BE2C (cell line): ENCODE data around the gene PPP2R2B.
A peak's percentile ranks its signal among the peaks of the same experiment; 100 is the strongest.

ENCODE experiments used
- DNase-seq: peaks from one replicate; pipeline ENCODE4 v3.0.0-alpha.2; 2020
- H3K27me3 ChIP-seq: fragments of 250-450 bp; sonication (Bioruptor Pico); 2 replicates; pipeline ENCODE4 v1.5.1; 2020; ENCODE audit warnings: mild to moderate bottlenecking
- H3K36me3 ChIP-seq: fragments of 250-450 bp; sonication (Bioruptor Pico); 2 replicates; pipeline ENCODE4 v1.5.1; 2020; ENCODE audit warnings: mild to moderate bottlenecking
- H3K4me1 ChIP-seq: fragments of 250-450 bp; sonication (Bioruptor Pico); 2 replicates; pipeline ENCODE4 v1.5.1; 2020
- H3K4me3 ChIP-seq: 2 replicates; pipeline ENCODE4 v1.5.1; 2011; ENCODE audit warnings: low read depth, low read length
- H3K9me3 ChIP-seq: fragments of 250-450 bp; sonication (Bioruptor Pico); 2 replicates; pipeline ENCODE4 v1.5.1; 2020
- TF ChIP-seq, protein P1 (sequence below): IDR thresholded peaks from 2 replicates; pipeline ENCODE4 v1.5.1; 2012; ENCODE audit warnings: mild to moderate bottlenecking, low read depth, low read length

The PPP2R2B gene

DNA sequence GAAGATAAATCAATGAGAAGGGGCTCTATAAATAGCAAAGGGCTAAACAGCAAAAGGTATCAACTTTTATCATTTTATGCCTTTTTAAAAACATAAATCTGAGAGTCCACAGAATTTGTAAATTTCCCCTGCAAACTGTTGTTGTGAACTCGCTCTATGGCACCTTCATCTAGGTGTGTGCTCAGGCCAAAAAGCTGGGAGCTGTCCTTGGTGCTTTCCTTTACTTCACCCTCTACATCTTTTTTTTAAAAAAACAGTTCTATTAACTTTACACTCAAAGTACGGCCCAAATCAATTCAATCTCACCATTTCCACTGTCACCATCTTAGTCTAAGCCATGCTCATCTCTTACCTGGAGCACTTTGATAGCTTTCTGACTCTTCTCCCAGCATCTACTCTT is 254.4 kb downstream of the PPP2R2B start:
- peaks cover 16% of the 10 kb centered on the region for H3K4me1 ChIP-seq
- TF ChIP-seq, protein P1, sequence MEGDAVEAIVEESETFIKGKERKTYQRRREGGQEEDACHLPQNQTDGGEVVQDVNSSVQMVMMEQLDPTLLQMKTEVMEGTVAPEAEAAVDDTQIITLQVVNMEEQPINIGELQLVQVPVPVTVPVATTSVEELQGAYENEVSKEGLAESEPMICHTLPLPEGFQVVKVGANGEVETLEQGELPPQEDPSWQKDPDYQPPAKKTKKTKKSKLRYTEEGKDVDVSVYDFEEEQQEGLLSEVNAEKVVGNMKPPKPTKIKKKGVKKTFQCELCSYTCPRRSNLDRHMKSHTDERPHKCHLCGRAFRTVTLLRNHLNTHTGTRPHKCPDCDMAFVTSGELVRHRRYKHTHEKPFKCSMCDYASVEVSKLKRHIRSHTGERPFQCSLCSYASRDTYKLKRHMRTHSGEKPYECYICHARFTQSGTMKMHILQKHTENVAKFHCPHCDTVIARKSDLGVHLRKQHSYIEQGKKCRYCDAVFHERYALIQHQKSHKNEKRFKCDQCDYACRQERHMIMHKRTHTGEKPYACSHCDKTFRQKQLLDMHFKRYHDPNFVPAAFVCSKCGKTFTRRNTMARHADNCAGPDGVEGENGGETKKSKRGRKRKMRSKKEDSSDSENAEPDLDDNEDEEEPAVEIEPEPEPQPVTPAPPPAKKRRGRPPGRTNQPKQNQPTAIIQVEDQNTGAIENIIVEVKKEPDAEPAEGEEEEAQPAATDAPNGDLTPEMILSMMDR: no peak
- no peaks in the 10 kb centered on the region for H3K36me3 ChIP-seq
- no peaks in the 10 kb centered on the region for H3K27me3 ChIP-seq
- no peaks in the 10 kb centered on the region for H3K9me3 ChIP-seq
- no peak overlapping the region for H3K4me3 ChIP-seq
- DNase-seq: no peak

DNA sequence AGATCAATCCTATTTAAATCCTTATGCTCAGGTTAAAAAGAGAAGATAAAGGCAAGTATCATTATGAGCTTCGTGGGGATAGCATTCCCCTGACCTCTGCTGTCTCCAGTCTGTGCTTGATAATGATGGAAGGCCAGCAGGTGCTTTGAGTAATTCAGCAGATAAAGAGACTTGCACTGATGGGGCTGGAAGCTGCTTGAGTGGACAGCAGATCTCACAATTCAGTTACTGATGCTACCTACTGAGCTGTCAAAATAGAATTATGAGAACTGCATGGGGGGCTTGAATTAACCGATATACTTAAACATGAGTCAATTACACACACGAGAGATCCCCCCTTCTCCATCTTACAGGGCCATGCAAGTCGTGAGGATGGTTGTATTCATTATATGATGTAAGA is 254.9 kb downstream of the PPP2R2B start:
- H3K9me3 ChIP-seq: no peaks in the 10 kb centered on the region
- H3K36me3 ChIP-seq: no peaks in the 10 kb centered on the region
- no peaks in the 10 kb centered on the region for H3K27me3 ChIP-seq
- H3K4me3 ChIP-seq: no peak overlapping the region
- no peak for DNase-seq
- peaks cover 11% of the 10 kb centered on the region for H3K4me1 ChIP-seq
- TF ChIP-seq, protein P1: no peak

DNA sequence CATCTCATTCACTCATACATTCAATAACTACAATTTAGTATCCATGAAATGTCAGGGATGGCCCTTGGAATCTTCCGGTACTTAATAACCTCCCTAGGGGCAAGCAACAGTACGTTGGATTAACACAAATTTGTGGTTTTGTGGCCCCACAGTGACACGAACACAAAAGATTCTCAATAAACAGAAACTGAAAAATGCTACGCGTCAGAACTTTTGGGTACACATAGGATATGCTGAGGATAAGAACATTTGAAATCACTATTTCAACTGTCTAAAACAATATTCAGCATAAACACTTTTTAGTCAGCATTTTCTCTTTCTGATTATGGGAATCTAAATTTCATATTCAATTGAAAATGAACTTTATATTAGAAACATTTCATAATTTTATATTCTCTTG is 255.5 kb downstream of the PPP2R2B start:
- Histone ChIP-seq H3K4me3 (no peak overlapping the region), H3K9me3 (no peaks in the 10 kb centered on the region), H3K4me1 (peaks cover 7% of the 10 kb centered on the region), H3K27me3 (no peaks in the 10 kb centered on the region), H3K36me3 (no peaks in the 10 kb centered on the region)
- DNase-seq: no peak
- TF ChIP-seq, protein P1: no peak

GRCh38 chr5:146622391-146622790 is 256.2 kb downstream of the PPP2R2B start:
- H3K9me3 ChIP-seq: no peaks in the 10 kb centered on the region
- H3K27me3 ChIP-seq: no peaks in the 10 kb centered on the region
- no peaks in the 10 kb centered on the region for H3K36me3 ChIP-seq
- TF ChIP-seq, protein P1: peak; percentile 63
- H3K4me3 ChIP-seq: no peak overlapping the region
- no peak for DNase-seq
- peaks cover 7% of the 10 kb centered on the region for H3K4me1 ChIP-seq

DNA sequence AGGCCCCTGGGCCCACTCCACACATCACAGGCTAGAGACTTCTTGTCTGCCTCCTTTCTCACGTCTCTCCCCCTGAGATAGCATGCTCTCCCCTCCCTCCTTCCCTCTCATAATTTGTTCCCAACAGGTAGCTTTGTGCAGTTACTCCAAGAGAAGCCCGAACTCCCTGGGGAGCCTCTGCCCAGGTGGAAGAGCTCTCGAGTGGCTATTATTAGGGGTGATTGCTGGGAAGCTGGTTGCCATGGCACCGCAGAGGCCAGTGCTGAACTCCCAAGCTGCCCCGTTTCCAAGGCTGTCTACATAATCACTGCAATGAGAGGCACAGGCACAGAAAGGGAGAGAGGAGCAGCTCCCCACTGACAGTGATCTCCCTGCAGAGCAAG is 257.9 kb downstream of the PPP2R2B start:
- Histone ChIP-seq H3K4me1 (no peaks in the 10 kb centered on the region; the same call in 1 of the 2 replicates), H3K36me3 (no peaks in the 10 kb centered on the region), H3K27me3 (no peaks in the 10 kb centered on the region), H3K4me3 (no peak overlapping the region), H3K9me3 (no peaks in the 10 kb centered on the region)
- TF ChIP-seq, protein P1: no peak
- no peak for DNase-seq

DNA sequence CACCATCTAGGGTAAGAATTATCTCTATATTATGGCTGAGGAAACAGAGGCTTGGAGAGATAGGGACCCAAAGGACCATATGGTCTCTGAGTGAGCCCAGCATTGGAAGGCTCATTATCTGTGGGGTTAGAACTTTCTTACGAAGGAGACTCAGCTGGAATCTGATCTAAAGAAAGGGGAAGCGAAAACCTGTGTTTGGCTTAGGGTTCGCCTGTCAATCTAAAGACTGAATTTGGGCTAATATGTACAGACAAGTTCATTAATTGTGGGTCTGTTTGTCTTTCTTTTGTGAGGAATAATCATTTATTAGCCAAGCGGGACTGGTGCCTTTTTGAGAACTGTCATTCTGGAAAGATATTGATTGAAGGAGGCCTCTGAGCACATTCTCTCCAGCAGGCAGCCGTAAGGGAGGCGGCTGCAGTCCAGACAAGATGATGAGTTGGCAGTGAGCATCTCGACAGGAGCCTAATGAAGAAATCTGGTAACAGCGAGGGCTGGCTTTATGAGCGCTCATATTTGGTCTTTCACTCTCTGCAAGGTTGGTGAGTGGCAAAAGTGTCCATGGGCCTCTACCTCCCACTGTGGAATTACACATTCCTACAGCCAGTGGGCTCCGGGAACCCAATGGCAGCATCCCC is 258.4 kb downstream of the PPP2R2B start:
- DNase-seq: no peak
- TF ChIP-seq, protein P1: no peak

More for the DNA sequence above, 258.4 kb downstream of the PPP2R2B start:
- Histone ChIP-seq H3K4me1 (no peaks in the 10 kb centered on the region; the same call in 1 of the 2 replicates), H3K36me3 (no peaks in the 10 kb centered on the region), H3K27me3 (no peaks in the 10 kb centered on the region), H3K4me3 (no peak overlapping the region), H3K9me3 (no peaks in the 10 kb centered on the region)
